Superior temporal gyrus (tissue), 1 donor: Measurements from ENCODE around the gene TMEM139.

Experiments used
- DNase-seq: peaks from one replicate; pipeline ENCODE4 v3.0.0-alpha.2; 2016; ENCODE audit errors: extremely low spot score

The TMEM139 gene

DNA sequence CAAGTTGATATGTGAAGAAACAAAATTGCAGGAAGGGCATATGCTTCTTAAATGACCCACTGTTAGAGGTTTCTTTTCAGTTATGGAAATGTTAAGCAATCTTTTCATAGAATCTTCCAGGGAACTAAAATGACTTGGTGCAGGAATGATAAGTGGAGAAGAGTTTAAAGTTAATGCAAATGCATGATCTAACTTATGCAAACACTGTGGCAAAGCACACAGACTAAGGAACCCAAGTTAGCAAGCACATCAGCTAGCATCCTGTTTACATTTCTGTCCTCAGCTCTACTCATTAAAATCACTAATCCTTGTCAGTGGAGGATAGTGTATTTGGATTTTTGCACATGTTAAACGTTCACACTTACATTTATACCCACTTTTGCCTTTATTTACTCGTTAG is 40.5 kb downstream of the TMEM139 start:
- DNase-seq: no peak

DNA sequence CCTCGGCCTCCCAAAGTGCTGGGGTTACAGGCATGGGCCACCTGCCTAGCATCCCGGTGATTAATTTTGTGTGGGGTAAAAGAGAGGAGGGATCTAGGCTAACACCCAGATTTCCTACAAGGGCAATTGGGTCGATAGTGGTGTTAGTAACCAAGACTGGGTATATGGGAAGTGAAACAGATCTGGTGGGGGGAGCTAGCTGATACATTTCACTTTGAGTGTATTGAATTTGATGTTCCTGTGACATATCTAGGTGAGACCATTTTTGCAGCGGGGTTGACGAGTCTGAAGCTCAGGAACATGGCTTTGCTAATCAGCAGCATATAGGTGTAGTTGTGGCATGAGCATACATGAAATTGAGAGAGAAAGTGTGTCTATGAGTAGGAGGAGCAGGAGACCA is 43.1 kb downstream of the TMEM139 start:
- no peak for DNase-seq

- DNase-seq: no peak
These were observed 44.9 kb downstream of the TMEM139 start for GRCh38 chr7:143329471-143330170.

DNA sequence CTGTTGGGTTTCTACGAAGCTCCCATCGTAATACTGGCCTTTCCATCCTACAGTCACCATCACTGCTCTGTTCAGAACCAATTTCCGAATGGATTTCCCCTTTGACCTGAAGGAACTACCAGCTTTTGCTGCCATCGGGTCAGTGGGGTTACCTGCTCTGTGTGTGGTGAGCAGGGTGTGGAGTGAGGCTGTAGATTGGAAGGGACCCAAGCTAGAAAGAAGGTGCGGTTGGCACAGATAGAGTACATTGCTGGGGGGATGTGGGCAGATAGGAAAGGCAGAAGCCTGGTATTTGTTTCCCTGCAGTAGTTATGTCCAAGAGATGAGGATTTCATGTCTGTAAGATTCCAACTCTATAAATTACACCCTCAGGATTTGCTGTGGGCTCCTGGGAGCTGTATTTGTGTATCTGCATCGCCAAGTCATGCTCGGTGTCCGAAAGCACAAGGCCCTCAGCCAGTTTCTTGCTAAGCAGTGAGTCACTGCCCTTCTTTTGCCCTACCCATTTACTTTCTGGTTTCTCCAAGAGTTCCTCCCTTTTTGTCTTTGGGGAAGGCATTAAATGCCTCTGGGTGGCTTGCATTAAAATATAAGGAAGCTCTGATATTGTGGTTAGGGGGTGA is 46.5 kb downstream of the TMEM139 start:
- no peak for DNase-seq

DNA sequence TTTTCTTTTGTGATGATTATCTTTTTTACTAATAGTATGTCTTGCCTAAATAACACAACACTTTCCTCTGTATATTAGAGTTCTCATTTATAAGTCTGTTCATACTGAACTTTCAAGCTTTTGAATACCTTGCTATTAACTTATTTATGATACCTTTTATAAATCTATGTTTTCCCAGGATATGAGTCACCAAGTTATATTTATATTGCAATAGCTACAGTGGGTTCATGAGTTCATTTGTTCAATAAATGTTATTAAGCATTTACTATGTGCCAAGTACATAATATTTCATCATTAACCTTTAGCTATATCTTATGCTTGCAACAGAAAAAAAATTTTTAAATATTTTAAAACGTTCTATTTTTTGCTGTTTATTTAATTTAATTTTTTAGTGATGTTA is 49.5 kb downstream of the TMEM139 start:
- DNase-seq: no peak

DNA sequence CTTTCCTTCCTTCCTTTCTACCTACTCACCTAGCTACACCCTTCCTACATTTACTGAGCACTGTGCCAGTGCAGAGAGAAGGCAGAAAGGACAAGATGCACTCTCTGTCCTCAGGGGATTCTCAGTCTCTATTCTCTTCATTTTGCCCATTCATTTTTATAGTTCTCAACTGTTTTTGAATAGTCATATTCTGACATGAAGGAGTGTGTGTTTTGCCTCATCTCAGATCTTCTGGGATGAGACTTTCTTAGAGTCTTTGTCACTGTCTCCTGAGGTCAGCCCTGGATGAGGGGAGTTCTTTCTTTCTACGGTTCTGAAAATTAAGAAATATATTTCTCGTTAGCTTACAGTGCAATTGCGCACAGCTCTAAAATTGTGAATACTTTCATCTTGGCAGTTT is 52.5 kb downstream of the TMEM139 start:
- DNase-seq: no peak
